ENCODE data around the gene CHST7.

DNA sequence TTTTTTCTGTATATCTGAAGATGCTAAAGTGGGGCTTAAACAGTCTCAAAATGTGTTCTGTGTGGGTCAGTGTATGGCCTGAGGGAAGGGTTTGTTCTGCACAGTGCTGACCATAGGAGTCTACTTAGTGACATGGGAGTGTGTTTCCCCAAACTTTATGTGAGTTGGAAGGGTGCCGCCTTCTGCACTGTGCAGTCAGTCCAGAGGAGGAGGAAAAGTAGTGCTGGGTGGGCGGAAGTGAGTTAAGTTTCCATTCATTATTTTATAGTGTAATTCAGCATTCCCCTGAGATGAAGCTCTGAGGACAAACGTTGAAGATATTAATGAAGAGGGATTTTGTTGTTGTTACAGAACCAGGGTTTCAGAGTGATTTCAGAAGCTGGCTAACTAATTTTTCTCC, 2.9 kb downstream of the CHST7 start:
- TF ChIP-seq, protein P1, sequence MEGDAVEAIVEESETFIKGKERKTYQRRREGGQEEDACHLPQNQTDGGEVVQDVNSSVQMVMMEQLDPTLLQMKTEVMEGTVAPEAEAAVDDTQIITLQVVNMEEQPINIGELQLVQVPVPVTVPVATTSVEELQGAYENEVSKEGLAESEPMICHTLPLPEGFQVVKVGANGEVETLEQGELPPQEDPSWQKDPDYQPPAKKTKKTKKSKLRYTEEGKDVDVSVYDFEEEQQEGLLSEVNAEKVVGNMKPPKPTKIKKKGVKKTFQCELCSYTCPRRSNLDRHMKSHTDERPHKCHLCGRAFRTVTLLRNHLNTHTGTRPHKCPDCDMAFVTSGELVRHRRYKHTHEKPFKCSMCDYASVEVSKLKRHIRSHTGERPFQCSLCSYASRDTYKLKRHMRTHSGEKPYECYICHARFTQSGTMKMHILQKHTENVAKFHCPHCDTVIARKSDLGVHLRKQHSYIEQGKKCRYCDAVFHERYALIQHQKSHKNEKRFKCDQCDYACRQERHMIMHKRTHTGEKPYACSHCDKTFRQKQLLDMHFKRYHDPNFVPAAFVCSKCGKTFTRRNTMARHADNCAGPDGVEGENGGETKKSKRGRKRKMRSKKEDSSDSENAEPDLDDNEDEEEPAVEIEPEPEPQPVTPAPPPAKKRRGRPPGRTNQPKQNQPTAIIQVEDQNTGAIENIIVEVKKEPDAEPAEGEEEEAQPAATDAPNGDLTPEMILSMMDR (IDR thresholded peaks at IDR 0.05; ENCODE audit: low read depth, low read length), result no peak
- no peak for TF ChIP-seq MAX (IDR thresholded peaks at IDR 0.05; ENCODE audit: low read depth, low read length)
